Measurements from ENCODE around the gene FBRS.

DNA sequence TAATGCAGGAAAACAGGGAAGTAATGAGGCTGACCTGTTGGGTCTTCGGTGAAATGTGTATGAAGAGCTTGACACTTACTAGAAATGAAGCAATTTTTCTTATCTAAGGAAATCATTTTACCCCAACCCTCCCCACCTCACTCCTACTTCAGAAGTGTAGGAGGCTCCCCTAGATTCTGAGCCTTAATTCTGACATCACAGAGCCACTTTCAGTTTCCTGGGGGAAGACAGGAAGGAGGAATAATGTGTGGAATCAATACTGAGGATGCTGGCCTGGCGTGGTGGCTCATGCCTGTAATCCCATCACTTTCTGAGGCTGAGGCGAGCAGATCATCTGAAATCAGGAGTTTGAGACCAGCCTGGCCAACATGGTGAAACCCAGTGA is 20.3 kb downstream of the FBRS start:
- TF ChIP-seq ZFP3 (CRISPR knock-in tag; IDR thresholded peaks at IDR 0.05) (no peak), RARB (CRISPR knock-in tag; IDR thresholded peaks at IDR 0.05) (no peak), TOX (CRISPR knock-in tag; IDR thresholded peaks at IDR 0.05; ENCODE audit: borderline replicate concordance) (no peak), ZC3H10 (CRISPR knock-in tag; IDR thresholded peaks at IDR 0.05) (no peak), CSDC2 (CRISPR knock-in tag; IDR thresholded peaks at IDR 0.05) (no peak), ISL1 (CRISPR knock-in tag; IDR thresholded peaks at IDR 0.05) (no peak), SNAI2 (CRISPR knock-in tag; IDR thresholded peaks at IDR 0.05) (no peak)
- TF ChIP-seq, protein P1, sequence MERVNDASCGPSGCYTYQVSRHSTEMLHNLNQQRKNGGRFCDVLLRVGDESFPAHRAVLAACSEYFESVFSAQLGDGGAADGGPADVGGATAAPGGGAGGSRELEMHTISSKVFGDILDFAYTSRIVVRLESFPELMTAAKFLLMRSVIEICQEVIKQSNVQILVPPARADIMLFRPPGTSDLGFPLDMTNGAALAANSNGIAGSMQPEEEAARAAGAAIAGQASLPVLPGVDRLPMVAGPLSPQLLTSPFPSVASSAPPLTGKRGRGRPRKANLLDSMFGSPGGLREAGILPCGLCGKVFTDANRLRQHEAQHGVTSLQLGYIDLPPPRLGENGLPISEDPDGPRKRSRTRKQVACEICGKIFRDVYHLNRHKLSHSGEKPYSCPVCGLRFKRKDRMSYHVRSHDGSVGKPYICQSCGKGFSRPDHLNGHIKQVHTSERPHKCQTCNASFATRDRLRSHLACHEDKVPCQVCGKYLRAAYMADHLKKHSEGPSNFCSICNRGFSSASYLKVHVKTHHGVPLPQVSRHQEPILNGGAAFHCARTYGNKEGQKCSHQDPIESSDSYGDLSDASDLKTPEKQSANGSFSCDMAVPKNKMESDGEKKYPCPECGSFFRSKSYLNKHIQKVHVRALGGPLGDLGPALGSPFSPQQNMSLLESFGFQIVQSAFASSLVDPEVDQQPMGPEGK (CRISPR knock-in tag; IDR thresholded peaks at IDR 0.05; ENCODE audit: borderline replicate concordance): no peak
- TF ChIP-seq, protein P2, sequence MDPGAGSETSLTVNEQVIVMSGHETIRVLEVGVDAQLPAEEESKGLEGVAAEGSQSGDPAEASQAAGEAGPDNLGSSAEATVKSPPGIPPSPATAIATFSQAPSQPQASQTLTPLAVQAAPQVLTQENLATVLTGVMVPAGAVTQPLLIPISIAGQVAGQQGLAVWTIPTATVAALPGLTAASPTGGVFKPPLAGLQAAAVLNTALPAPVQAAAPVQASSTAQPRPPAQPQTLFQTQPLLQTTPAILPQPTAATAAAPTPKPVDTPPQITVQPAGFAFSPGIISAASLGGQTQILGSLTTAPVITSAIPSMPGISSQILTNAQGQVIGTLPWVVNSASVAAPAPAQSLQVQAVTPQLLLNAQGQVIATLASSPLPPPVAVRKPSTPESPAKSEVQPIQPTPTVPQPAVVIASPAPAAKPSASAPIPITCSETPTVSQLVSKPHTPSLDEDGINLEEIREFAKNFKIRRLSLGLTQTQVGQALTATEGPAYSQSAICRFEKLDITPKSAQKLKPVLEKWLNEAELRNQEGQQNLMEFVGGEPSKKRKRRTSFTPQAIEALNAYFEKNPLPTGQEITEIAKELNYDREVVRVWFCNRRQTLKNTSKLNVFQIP (CRISPR knock-in tag; IDR thresholded peaks at IDR 0.05; ENCODE audit: borderline replicate concordance, low read depth): no peak

Data from SK-N-SH treated with all-trans-retinoic acid at 6 μM for 48 hours (cell line).